Ishikawa (cell line): ENCODE results near the gene STPG3.

ENCODE experiments used
- CEBPB ChIP-seq: IDR thresholded peaks from 2 replicates; pipeline ENCODE4 v1.6.1; 2012
- EGR1 ChIP-seq: IDR thresholded peaks from 2 replicates; pipeline ENCODE4 v1.6.1; 2012
- EP300 ChIP-seq: IDR thresholded peaks from 2 replicates; pipeline ENCODE4 v1.6.1; 2012; ENCODE audit warnings: borderline replicate concordance
- NFIC ChIP-seq: IDR thresholded peaks from 2 replicates; pipeline ENCODE4 v1.6.1; 2012
- RAD21 ChIP-seq: IDR thresholded peaks from 2 replicates; pipeline ENCODE4 v1.6.1; 2012; ENCODE audit warnings: low read depth
- REST ChIP-seq: IDR thresholded peaks from 2 replicates; pipeline ENCODE4 v1.6.1; 2012; ENCODE audit warnings: low read depth, mild to moderate bottlenecking
- TAF1 ChIP-seq: IDR thresholded peaks from 2 replicates; pipeline ENCODE4 v1.6.1; 2012; ENCODE audit warnings: low read depth, mild to moderate bottlenecking
- TCF12 ChIP-seq: IDR thresholded peaks from 2 replicates; pipeline ENCODE4 v1.6.1; 2012; ENCODE audit warnings: low read depth
- TEAD4 ChIP-seq: IDR thresholded peaks from 2 replicates; pipeline ENCODE4 v1.6.1; 2012
- YY1 ChIP-seq: IDR thresholded peaks from 2 replicates; pipeline ENCODE4 v1.6.1; 2012; ENCODE audit warnings: low read depth
- ZBTB7A ChIP-seq: IDR thresholded peaks from 2 replicates; pipeline ENCODE4 v1.6.1; 2012; ENCODE audit warnings: low read depth
- TF ChIP-seq, protein P1 (sequence below): IDR thresholded peaks from 2 replicates; pipeline ENCODE4 v1.6.1; 2012
- TF ChIP-seq, protein P2 (sequence below): IDR thresholded peaks from 2 replicates; pipeline ENCODE4 v1.6.1; 2012

Gene STPG3

GRCh38 chr9:137302449-137303150, 51.5 kb downstream of the STPG3 start:
- TF ChIP-seq EGR1, result 0 out of 2 replicates have a peak, but pooled peaks have one; percentile 30
- no peak for TF ChIP-seq CEBPB
- no peak for TF ChIP-seq REST
- no peak for TF ChIP-seq NFIC
- TF ChIP-seq ZBTB7A, result peak; percentile 47; the same call in 1 of the 2 replicates
- no peak for TF ChIP-seq EP300
- TF ChIP-seq RAD21, result peak; percentile 11; the same call in 1 of the 2 replicates
- TF ChIP-seq TAF1, result 0 out of 2 replicates have a peak, but pooled peaks have one; percentile 26
- TF ChIP-seq, protein P1, sequence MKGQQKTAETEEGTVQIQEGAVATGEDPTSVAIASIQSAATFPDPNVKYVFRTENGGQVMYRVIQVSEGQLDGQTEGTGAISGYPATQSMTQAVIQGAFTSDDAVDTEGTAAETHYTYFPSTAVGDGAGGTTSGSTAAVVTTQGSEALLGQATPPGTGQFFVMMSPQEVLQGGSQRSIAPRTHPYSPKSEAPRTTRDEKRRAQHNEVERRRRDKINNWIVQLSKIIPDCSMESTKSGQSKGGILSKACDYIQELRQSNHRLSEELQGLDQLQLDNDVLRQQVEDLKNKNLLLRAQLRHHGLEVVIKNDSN, result no peak
- no peak for TF ChIP-seq TEAD4
- peak; percentile 27; the same call in 1 of the 2 replicates for TF ChIP-seq TCF12
- TF ChIP-seq, protein P2, sequence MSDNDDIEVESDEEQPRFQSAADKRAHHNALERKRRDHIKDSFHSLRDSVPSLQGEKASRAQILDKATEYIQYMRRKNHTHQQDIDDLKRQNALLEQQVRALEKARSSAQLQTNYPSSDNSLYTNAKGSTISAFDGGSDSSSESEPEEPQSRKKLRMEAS, result peak; percentile 69
- TF ChIP-seq YY1, result no peak; the same call in 1 of the 2 replicates
